GM12878 (cell line): ENCODE data around the gene PIMREG.
A peak's percentile ranks its signal among the peaks of the same experiment; 100 is the strongest.

Source experiments
- CEBPB ChIP-seq, 2 experiments: fragments of 150-350 bp in 1 of 2; IDR thresholded peaks; 2 replicates each; pipeline ENCODE4 v1.6.1; 2012 to 2014; ENCODE audit warnings: low read depth in 2 of 2, low read length in 2 of 2, borderline replicate concordance in 1 of 2, inconsistent platforms in 1 of 2
- POLR2A ChIP-seq: IDR thresholded peaks from 2 replicates; pipeline ENCODE4 v1.6.1; 2011; ENCODE audit warnings: low read depth, mild to moderate bottlenecking, low read length
- POLR2AphosphoS5 ChIP-seq: IDR thresholded peaks from 2 replicates; pipeline ENCODE4 v1.6.1; 2011; ENCODE audit warnings: mild to moderate bottlenecking, low read length, inconsistent platforms
- SUPT20H ChIP-seq: IDR thresholded peaks from 2 replicates; pipeline ENCODE4 v1.6.1; 2011; ENCODE audit warnings: low read depth, mild to moderate bottlenecking, low read length, moderate library complexity, borderline replicate concordance; ENCODE audit not compliant: control insufficient read depth
- TF ChIP-seq, protein P1 (sequence below): IDR thresholded peaks from 2 replicates; pipeline ENCODE4 v1.6.1; 2011; ENCODE audit warnings: low read depth, low read length, improper control_type of control experiment, borderline replicate concordance
- TF ChIP-seq, protein P2 (sequence below): fragments of 450-650 bp; IDR thresholded peaks from 2 replicates; pipeline ENCODE4 v1.6.1; 2016; ENCODE audit warnings: mild to moderate bottlenecking
- TF ChIP-seq, protein P3 (sequence below), 3 experiments: IDR thresholded peaks in 2 of 3; conservative IDR thresholded peaks in 1 of 3; 2 replicates each; pipeline ENCODE4 v1.5.1; 2011; ENCODE audit warnings: low read depth in 3 of 3, low read length in 3 of 3, mild to moderate bottlenecking in 3 of 3, control low read depth in 2 of 3, moderate library complexity in 2 of 3, inconsistent platforms in 1 of 3, mixed read lengths in 1 of 3; ENCODE audit not compliant: control insufficient read depth in 2 of 3, insufficient read depth in 1 of 3; ENCODE audit errors: extremely low read depth in 1 of 3
- TF ChIP-seq, protein P4 (sequence below): fragments of 450-650 bp; IDR thresholded peaks from 2 replicates; pipeline ENCODE4 v1.6.1; 2016; ENCODE audit warnings: mild to moderate bottlenecking
- TF ChIP-seq, protein P5 (sequence below): IDR thresholded peaks from 2 replicates; pipeline ENCODE4 v1.6.1; 2012; ENCODE audit warnings: low read depth, low read length, improper control_type of control experiment
- TF ChIP-seq, protein P6 (sequence below): IDR thresholded peaks from 2 replicates; pipeline ENCODE4 v1.6.1; 2012; ENCODE audit warnings: mild to moderate bottlenecking, low read depth, low read length

DNA sequence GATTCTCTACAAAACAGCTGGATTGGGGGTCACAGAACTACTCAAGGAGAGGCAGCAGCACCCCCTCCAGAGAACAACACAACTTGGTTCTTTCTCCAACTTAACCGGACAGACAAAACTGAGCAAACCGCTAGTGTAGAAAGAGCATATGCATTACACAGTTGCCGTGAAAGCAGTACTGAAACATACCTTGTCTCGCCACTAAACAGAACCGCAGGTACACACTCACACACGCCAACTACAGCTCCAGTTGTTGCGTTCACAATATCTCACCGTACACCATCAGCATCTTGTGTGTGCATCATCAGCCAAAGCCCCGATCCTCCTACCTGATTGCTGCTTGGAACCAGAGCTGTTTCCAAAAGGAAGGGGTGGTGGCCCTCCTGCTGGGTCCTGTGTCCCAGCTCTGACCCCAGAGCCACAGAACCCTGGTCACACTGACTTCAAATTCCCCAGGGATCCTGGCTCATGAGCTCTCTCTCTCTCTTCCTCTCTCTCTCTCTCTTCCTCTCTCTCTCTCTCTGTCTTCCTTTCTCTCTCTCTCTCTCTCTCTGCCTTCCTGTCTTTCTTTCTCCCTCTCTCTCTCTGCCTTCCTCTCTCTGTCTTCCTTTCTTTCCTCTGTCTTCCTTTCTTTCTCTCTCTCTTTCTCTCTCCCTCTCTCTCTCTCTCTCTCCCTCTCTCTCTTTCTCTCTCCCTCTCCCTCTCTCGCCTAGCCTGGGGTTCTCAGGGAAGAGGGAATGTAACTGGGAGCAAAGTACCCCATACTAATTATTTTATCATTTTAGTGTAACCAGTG is 8.4 kb downstream of the PIMREG start:
- TF ChIP-seq, protein P1, sequence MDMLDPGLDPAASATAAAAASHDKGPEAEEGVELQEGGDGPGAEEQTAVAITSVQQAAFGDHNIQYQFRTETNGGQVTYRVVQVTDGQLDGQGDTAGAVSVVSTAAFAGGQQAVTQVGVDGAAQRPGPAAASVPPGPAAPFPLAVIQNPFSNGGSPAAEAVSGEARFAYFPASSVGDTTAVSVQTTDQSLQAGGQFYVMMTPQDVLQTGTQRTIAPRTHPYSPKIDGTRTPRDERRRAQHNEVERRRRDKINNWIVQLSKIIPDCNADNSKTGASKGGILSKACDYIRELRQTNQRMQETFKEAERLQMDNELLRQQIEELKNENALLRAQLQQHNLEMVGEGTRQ = no peak
- TF ChIP-seq CEBPB (IDR thresholded peaks at IDR 0.05; ENCODE audit: borderline replicate concordance in 1 of 2, low read depth in 2 of 2, low read length in 2 of 2) (no peak), POLR2A (no peak), POLR2AphosphoS5 (no peak), SUPT20H (no peak)
- TF ChIP-seq, protein P2, sequence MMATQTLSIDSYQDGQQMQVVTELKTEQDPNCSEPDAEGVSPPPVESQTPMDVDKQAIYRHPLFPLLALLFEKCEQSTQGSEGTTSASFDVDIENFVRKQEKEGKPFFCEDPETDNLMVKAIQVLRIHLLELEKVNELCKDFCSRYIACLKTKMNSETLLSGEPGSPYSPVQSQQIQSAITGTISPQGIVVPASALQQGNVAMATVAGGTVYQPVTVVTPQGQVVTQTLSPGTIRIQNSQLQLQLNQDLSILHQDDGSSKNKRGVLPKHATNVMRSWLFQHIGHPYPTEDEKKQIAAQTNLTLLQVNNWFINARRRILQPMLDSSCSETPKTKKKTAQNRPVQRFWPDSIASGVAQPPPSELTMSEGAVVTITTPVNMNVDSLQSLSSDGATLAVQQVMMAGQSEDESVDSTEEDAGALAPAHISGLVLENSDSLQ = no peak
- TF ChIP-seq, protein P3, sequence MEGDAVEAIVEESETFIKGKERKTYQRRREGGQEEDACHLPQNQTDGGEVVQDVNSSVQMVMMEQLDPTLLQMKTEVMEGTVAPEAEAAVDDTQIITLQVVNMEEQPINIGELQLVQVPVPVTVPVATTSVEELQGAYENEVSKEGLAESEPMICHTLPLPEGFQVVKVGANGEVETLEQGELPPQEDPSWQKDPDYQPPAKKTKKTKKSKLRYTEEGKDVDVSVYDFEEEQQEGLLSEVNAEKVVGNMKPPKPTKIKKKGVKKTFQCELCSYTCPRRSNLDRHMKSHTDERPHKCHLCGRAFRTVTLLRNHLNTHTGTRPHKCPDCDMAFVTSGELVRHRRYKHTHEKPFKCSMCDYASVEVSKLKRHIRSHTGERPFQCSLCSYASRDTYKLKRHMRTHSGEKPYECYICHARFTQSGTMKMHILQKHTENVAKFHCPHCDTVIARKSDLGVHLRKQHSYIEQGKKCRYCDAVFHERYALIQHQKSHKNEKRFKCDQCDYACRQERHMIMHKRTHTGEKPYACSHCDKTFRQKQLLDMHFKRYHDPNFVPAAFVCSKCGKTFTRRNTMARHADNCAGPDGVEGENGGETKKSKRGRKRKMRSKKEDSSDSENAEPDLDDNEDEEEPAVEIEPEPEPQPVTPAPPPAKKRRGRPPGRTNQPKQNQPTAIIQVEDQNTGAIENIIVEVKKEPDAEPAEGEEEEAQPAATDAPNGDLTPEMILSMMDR (IDR thresholded peaks at IDR 0.05 in 2 of 3, conservative IDR thresholded peaks at IDR 0.05 in 1 of 3; ENCODE audit: control insufficient read depth in 2 of 3, extremely low read depth in 1 of 3, insufficient read depth in 1 of 3, low read depth in 3 of 3, low read length in 3 of 3) = no peak
- TF ChIP-seq, protein P4, sequence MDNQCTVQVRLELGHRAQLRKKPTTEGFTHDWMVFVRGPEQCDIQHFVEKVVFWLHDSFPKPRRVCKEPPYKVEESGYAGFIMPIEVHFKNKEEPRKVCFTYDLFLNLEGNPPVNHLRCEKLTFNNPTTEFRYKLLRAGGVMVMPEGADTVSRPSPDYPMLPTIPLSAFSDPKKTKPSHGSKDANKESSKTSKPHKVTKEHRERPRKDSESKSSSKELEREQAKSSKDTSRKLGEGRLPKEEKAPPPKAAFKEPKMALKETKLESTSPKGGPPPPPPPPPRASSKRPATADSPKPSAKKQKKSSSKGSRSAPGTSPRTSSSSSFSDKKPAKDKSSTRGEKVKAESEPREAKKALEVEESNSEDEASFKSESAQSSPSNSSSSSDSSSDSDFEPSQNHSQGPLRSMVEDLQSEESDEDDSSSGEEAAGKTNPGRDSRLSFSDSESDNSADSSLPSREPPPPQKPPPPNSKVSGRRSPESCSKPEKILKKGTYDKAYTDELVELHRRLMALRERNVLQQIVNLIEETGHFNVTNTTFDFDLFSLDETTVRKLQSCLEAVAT = 0 out of 2 replicates have a peak, but pooled peaks have one; percentile 54
- TF ChIP-seq, protein P5, sequence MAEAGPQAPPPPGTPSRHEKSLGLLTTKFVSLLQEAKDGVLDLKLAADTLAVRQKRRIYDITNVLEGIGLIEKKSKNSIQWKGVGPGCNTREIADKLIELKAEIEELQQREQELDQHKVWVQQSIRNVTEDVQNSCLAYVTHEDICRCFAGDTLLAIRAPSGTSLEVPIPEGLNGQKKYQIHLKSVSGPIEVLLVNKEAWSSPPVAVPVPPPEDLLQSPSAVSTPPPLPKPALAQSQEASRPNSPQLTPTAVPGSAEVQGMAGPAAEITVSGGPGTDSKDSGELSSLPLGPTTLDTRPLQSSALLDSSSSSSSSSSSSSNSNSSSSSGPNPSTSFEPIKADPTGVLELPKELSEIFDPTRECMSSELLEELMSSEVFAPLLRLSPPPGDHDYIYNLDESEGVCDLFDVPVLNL = no peak
- TF ChIP-seq, protein P6, sequence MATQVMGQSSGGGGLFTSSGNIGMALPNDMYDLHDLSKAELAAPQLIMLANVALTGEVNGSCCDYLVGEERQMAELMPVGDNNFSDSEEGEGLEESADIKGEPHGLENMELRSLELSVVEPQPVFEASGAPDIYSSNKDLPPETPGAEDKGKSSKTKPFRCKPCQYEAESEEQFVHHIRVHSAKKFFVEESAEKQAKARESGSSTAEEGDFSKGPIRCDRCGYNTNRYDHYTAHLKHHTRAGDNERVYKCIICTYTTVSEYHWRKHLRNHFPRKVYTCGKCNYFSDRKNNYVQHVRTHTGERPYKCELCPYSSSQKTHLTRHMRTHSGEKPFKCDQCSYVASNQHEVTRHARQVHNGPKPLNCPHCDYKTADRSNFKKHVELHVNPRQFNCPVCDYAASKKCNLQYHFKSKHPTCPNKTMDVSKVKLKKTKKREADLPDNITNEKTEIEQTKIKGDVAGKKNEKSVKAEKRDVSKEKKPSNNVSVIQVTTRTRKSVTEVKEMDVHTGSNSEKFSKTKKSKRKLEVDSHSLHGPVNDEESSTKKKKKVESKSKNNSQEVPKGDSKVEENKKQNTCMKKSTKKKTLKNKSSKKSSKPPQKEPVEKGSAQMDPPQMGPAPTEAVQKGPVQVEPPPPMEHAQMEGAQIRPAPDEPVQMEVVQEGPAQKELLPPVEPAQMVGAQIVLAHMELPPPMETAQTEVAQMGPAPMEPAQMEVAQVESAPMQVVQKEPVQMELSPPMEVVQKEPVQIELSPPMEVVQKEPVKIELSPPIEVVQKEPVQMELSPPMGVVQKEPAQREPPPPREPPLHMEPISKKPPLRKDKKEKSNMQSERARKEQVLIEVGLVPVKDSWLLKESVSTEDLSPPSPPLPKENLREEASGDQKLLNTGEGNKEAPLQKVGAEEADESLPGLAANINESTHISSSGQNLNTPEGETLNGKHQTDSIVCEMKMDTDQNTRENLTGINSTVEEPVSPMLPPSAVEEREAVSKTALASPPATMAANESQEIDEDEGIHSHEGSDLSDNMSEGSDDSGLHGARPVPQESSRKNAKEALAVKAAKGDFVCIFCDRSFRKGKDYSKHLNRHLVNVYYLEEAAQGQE = no peak
